Transverse colon (tissue), 4 donors: ENCODE measurements around the gene FGD3. TPM values are rescaled to one million over a fixed set of nuclear protein-coding genes. Genes with fewer than 3 reads are reported as not detected.

Experiments used
- DNase-seq: peaks from one replicate; pipeline ENCODE4 v3.0.0-alpha.2; 2019
- H3K27ac ChIP-seq, 4 donors: fragments of 200-600 bp; sonication (generic); 2 replicates each; pipeline ENCODE4 v1.5.1; 2016 to 2018; ENCODE audit warnings: inconsistent platforms in 4 of 4
- H3K27me3 ChIP-seq: fragments of 200-600 bp; sonication (generic); 2 replicates; pipeline ENCODE4 v1.5.1; 2017; ENCODE audit warnings: inconsistent platforms
- H3K36me3 ChIP-seq, 4 donors: fragments of 200-600 bp; sonication (generic); 2 replicates each; pipeline ENCODE4 v1.5.1; 2017 to 2019; ENCODE audit warnings: inconsistent platforms in 4 of 4
- H3K4me1 ChIP-seq, 4 donors: fragments of 200-600 bp; sonication (generic); 2 replicates each; pipeline ENCODE4 v1.5.1; 2017 to 2020; ENCODE audit warnings: inconsistent platforms in 4 of 4
- H3K4me3 ChIP-seq, 4 donors: fragments of 200-600 bp; sonication (generic); 1 replicate in 1 of 4; 2 replicates in 3 of 4; pipeline versions ENCODE4 v1.5.1 to v1.6.1; 2017 to 2019; ENCODE audit warnings: inconsistent platforms in 4 of 4
- H3K9me3 ChIP-seq, 2 donors: fragments of 200-600 bp; sonication (generic); 2 replicates each; pipeline ENCODE4 v1.5.1; 2017 to 2019; ENCODE audit warnings: inconsistent platforms in 2 of 2
- EP300 ChIP-seq: sonication (generic); formaldehyde crosslinking; IDR thresholded peaks from one replicate; pipeline ENCODE4 v1.6.1; 2017; ENCODE audit warnings: antibody characterized with exemption, low read depth
- POLR2A ChIP-seq: fragments of 450-650 bp; IDR thresholded peaks from one replicate; pipeline ENCODE4 v1.6.1; 2016; ENCODE audit warnings: antibody characterized with exemption, mild to moderate bottlenecking, moderate library complexity
- POLR2AphosphoS5 ChIP-seq, 3 donors: sonication (generic); formaldehyde crosslinking; IDR thresholded peaks; one replicate each; pipeline ENCODE4 v1.6.1; 2016; ENCODE audit warnings: antibody characterized with exemption in 3 of 3
- WGBS, 2 donors: methylation state at CpG; one replicate each; pipeline ENCODE4 v1.1.5; 2018; ENCODE audit warnings: low coverage in 1 of 2; 5-methylcytosine and 5-hydroxymethylcytosine counted together
- in situ Hi-C, 4 donors: fragments of 200-750 bp; cut with MboI; loops; one replicate each; pipeline versions ENCODE4 v1.15.0 to v1.15.1; 2017; ENCODE audit warnings: low sequenced_read_pairs in 3 of 4, low pct_ligation_motif_present in 1 of 4, low pct_unique_long_range_greater_than_20kb in 1 of 4
- intact Hi-C: fragments of 100-400 bp; cut with DNase I; formaldehyde crosslinking; loops from one replicate; pipeline ENCODE4 v1.15.1; 2023; ENCODE audit warnings: low total_unique reads
- total RNA-seq, 4 donors: library from RNA; depleted of rRNA; stranded (reverse); fragments of >200 nt; gene quantifications; one replicate each; pipeline ENCODE4 v1.1.0, GENCODE V29; 2016
- TF ChIP-seq, protein P1 (sequence below), 5 experiments: fragments of 200-600 bp in 3 of 5; fragments of 450-650 bp in 2 of 5; sonication (generic) in 3 of 5; IDR thresholded peaks; 1 replicate in 2 of 5; 2 replicates in 3 of 5; pipeline ENCODE4 v1.5.1; 2016 to 2017; ENCODE audit warnings: antibody characterized with exemption in 5 of 5, inconsistent platforms in 3 of 5, mild to moderate bottlenecking in 2 of 5, moderate library complexity in 1 of 5

The FGD3 gene
- total RNA-seq, 4 donors from 2014 or later = 5.2 to 9.7 (median 6.0) TPM; not detected in 1

DNA sequence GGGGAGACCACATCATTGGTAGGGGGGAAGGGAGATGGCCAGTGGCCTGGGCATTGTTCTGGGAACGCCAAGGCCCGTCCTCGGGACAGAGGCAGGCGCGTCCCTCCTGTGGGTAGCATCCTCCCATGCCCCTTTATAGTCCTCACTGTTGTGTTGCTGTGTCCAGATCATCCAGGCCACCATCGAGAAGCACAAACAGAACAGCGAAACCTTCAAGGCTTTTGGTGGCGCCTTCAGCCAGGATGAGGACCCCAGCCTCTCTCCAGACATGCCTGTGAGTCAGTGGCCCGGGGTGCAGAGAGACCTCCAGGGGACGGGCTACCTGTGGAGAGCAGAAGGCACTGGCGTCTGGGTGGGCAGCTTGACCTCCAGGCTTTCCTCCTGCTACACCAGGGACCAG is 72.8 kb downstream of the FGD3 start:
- no peaks in the 10 kb centered on the region for H3K27me3 ChIP-seq
- 80 to 93% methylated on average over 1 to 11 of the region's 11 CpGs for whole genome bisulfite sequencing, 2 donors

GRCh38 chr9:93020771-93021670 is 73.7 kb downstream of the FGD3 start:
- intact Hi-C loops = no loop called here
- H3K4me1 ChIP-seq = no peaks in the 10 kb centered on the region
- H3K9me3 ChIP-seq = no peaks in the 10 kb centered on the region
- no peaks in the 10 kb centered on the region for H3K27me3 ChIP-seq
- no peak for TF ChIP-seq POLR2AphosphoS5 (IDR thresholded peaks at IDR 0.05)
- TF ChIP-seq POLR2A = no peak
- TF ChIP-seq, protein P1, sequence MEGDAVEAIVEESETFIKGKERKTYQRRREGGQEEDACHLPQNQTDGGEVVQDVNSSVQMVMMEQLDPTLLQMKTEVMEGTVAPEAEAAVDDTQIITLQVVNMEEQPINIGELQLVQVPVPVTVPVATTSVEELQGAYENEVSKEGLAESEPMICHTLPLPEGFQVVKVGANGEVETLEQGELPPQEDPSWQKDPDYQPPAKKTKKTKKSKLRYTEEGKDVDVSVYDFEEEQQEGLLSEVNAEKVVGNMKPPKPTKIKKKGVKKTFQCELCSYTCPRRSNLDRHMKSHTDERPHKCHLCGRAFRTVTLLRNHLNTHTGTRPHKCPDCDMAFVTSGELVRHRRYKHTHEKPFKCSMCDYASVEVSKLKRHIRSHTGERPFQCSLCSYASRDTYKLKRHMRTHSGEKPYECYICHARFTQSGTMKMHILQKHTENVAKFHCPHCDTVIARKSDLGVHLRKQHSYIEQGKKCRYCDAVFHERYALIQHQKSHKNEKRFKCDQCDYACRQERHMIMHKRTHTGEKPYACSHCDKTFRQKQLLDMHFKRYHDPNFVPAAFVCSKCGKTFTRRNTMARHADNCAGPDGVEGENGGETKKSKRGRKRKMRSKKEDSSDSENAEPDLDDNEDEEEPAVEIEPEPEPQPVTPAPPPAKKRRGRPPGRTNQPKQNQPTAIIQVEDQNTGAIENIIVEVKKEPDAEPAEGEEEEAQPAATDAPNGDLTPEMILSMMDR (IDR thresholded peaks at IDR 0.05) = no peak
- TF ChIP-seq EP300 = no peak
- DNase-seq = no peak
- WGBS, 2 donors = 82% methylated on average over 26 of the region's 27 CpGs; no CpG with 5 or more reads in 1 of the 2 donors
- H3K4me3 ChIP-seq = no peak overlapping the region
- in situ Hi-C loops = loop anchor here in 1 of 4 donors (25.0 kb wide), 1 partner anchor 291 kb away; no protein-coding TSS in a partner anchor
- H3K36me3 ChIP-seq = no peaks in the 10 kb centered on the region
- H3K27ac ChIP-seq = no peak overlapping the region

More for the DNA sequence above, 72.8 kb downstream of the FGD3 start:
- no peaks in the 10 kb centered on the region for H3K9me3 ChIP-seq
- TF ChIP-seq POLR2AphosphoS5 (IDR thresholded peaks at IDR 0.05) (no peak), EP300 (no peak), POLR2A (no peak)
- TF ChIP-seq, protein P1 (IDR thresholded peaks at IDR 0.05) = no peak
- no peak overlapping the region for H3K27ac ChIP-seq
- no peaks in the 10 kb centered on the region for H3K36me3 ChIP-seq
- in situ Hi-C loops (loop anchor here in 1 of 4 donors (25.0 kb wide), 1 partner anchor 292 kb away; no protein-coding TSS in a partner anchor), intact Hi-C loops (no loop called here)
- no peak overlapping the region for H3K4me3 ChIP-seq
- no peaks in the 10 kb centered on the region for H3K4me1 ChIP-seq
- no peak for DNase-seq

- Histone ChIP-seq H3K9me3 (no peaks in the 10 kb centered on the region), H3K4me1 (no peaks in the 10 kb centered on the region), H3K27me3 (no peaks in the 10 kb centered on the region), H3K27ac (no peak overlapping the region), H3K4me3 (no peak overlapping the region), H3K36me3 (no peaks in the 10 kb centered on the region)
- TF ChIP-seq POLR2A (no peak), POLR2AphosphoS5 (IDR thresholded peaks at IDR 0.05) (no peak), EP300 (no peak)
- TF ChIP-seq, protein P1 (IDR thresholded peaks at IDR 0.05) = no peak
- WGBS, 2 donors = 100% methylated on average over 8 of the region's 9 CpGs; no CpG with 5 or more reads in 1 of the 2 donors
- in situ Hi-C loops = loop anchor here in 1 of 4 donors (25.0 kb wide), 1 partner anchor 290 kb away; no protein-coding TSS in a partner anchor
- no peak for DNase-seq
- intact Hi-C loops = no loop called here
Measured at GRCh38 chr9:93022066-93022465, 74.7 kb downstream of the FGD3 start.

DNA sequence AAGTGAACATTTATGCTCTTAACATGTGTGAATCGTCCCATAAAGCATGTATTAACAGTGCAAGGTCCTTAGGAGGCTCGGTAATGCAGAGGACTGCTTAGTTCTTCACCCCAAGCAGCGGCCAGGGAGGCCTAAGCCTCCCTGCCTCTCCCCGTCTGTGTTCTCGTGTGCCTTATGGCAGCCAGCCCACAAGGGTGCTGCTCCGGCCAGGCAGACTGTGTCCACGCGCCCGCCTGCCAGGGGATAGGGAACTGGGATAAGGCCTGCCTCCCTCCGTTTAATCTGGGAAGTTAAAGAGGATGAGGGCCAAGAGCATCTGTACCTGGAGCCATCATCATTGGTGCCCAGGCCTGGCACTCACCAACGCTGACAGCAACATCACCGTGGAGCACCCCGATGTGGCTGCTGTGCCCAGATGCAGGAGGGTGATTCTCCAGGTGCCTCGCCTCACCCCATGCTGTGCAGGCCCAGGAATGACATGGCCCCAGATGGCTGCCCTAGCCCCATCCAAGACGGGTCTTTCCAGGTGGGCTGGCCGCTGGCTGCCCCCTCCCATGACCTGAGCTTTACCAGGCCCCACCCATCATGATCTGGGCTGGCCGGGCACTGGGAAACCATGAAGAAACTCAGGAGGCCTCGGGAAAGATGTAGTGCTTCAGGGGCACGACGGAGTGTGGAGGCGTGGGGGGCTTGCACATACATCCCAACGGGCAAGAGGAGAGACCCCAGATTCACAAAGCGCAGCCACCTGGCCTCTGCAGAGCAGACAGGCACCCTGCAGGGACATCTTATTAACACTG is 75.6 kb downstream of the FGD3 start:
- H3K4me1 ChIP-seq = no peaks in the 10 kb centered on the region
- in situ Hi-C loops (loop anchor here in 1 of 4 donors (25.0 kb wide), 1 partner anchor 289 kb away; no protein-coding TSS in a partner anchor), intact Hi-C loops (no loop called here)
- no peak overlapping the region for H3K4me3 ChIP-seq
- TF ChIP-seq, protein P1 (IDR thresholded peaks at IDR 0.05) = no peak
- TF ChIP-seq POLR2A = no peak
- no peak for TF ChIP-seq EP300
- no peak for TF ChIP-seq POLR2AphosphoS5 (IDR thresholded peaks at IDR 0.05)
- H3K9me3 ChIP-seq = no peaks in the 10 kb centered on the region
- WGBS, 2 donors = 93% methylated on average over 23 of the region's 23 CpGs; no CpG with 5 or more reads in 1 of the 2 donors
- DNase-seq = no peak
- H3K27ac ChIP-seq = no peak overlapping the region
- no peaks in the 10 kb centered on the region for H3K27me3 ChIP-seq
- no peaks in the 10 kb centered on the region for H3K36me3 ChIP-seq
